Endothelial cell of umbilical vein (primary cell): ENCODE measurements around the gene DEPDC7. TPM values are rescaled to one million over a fixed set of nuclear protein-coding genes. Genes with fewer than 3 reads are reported as not detected.

Source experiments
- BruUV-seq: library from RNA; stranded (reverse); fragments of 400-500 nt; replicated peaks from 2 replicates; lab custom pipeline; 2021; lab: Mats Ljungman, UMichigan
- CTCF ChIA-PET: fragments of 300-600, 350-600 bp; sonication (Branson Sonifier 250); formaldehyde crosslinking; loops from one replicate; lab custom pipeline; 2021; ENCODE audit warnings: antibody characterized with exemption, inconsistent platforms; lab: Charles Lee
- POLR2A ChIA-PET: fragments of 300-600, 350-600 bp; sonication (Branson Sonifier 250); formaldehyde crosslinking; loops from one replicate; lab custom pipeline; 2021; ENCODE audit warnings: antibody characterized with exemption, inconsistent platforms; lab: Charles Lee
- DNase-seq: peaks from one replicate; pipeline ENCODE4 v3.0.0-alpha.2; 2011; ENCODE audit warnings: low read depth, low spot score
- FAIRE-seq: peaks from 2 replicates; lab custom pipeline; 2011; peaks lifted over from hg19 to GRCh38; lab: Jason Lieb, UNC
- H2AFZ ChIP-seq: 2 replicates; pipeline ENCODE4 v1.6.0; 2012; ENCODE audit warnings: low read depth, low read length, control low read depth, inconsistent platforms
- H3K27ac ChIP-seq: 2 replicates; pipeline ENCODE4 v1.5.1; 2011; ENCODE audit warnings: low read depth, mild to moderate bottlenecking, control low read depth, low read length, moderate library complexity; ENCODE audit not compliant: insufficient read depth
- H3K27me3 ChIP-seq, 2 experiments: 2 replicates each; pipeline versions ENCODE4 v1.6.0 to v1.6.1; 2011; ENCODE audit warnings: low read length in 2 of 2, mixed read lengths in 1 of 2; ENCODE audit not compliant: control insufficient read depth in 2 of 2, insufficient read depth in 2 of 2
- H3K36me3 ChIP-seq, 2 experiments: 2 replicates in 1 of 2; 3 replicates in 1 of 2; pipeline ENCODE4 v1.5.1; 2011; ENCODE audit warnings: low read length in 2 of 2, mild to moderate bottlenecking in 1 of 2, moderate library complexity in 1 of 2; ENCODE audit not compliant: control insufficient read depth in 2 of 2, insufficient read depth in 2 of 2; ENCODE audit errors: extremely low read depth in 1 of 2
- H3K4me1 ChIP-seq: 3 replicates; pipeline ENCODE4 v1.5.1; 2011; ENCODE audit warnings: mild to moderate bottlenecking, low read length; ENCODE audit not compliant: control insufficient read depth, insufficient read depth; ENCODE audit errors: extremely low read depth
- H3K4me2 ChIP-seq: 2 replicates; pipeline ENCODE4 v1.6.1; 2011; ENCODE audit warnings: low read length, control low read depth, mixed read lengths; ENCODE audit not compliant: insufficient read depth
- H3K4me3 ChIP-seq, 3 experiments: fragments of 200-600 bp in 1 of 3; sonication (generic), shearing (Covaris generic) in 1 of 3; replicated peaks in 1 of 3; 2 replicates each; pipeline ENCODE4 v1.5.1; 2011 to 2016; ENCODE audit warnings: control low read depth in 3 of 3, low read length in 3 of 3, mild to moderate bottlenecking in 2 of 3, inconsistent platforms in 1 of 3, low read depth in 1 of 3, moderate library complexity in 1 of 3; ENCODE audit not compliant: insufficient read depth in 1 of 3
- H3K79me2 ChIP-seq: 2 replicates; pipeline ENCODE4 v1.6.0; 2012; ENCODE audit warnings: low read length, inconsistent platforms; ENCODE audit not compliant: control insufficient read depth, insufficient read depth
- H3K9ac ChIP-seq: replicated peaks from 2 replicates; pipeline ENCODE3; 2011; ENCODE audit warnings: low read length, control low read depth; ENCODE audit not compliant: insufficient read depth; ENCODE audit errors: extremely low read depth
- H3K9me1 ChIP-seq: replicated peaks from 3 replicates; pipeline ENCODE4 v1.6.0; 2011; ENCODE audit warnings: mild to moderate bottlenecking, low read length; ENCODE audit not compliant: control insufficient read depth, insufficient read depth; ENCODE audit errors: extremely low read depth
- H3K9me3 ChIP-seq: replicated peaks from 2 replicates; pipeline ENCODE4 v1.5.1; 2012; ENCODE audit warnings: low read length, inconsistent platforms; ENCODE audit not compliant: control insufficient read depth, insufficient read depth
- H4K20me1 ChIP-seq: replicated peaks from 2 replicates; pipeline ENCODE3; 2011; ENCODE audit warnings: mild to moderate bottlenecking, low read length; ENCODE audit not compliant: control insufficient read depth, insufficient read depth; ENCODE audit errors: extremely low read depth
- EZH2 ChIP-seq: IDR thresholded peaks from 2 replicates; pipeline ENCODE4 v1.6.1; 2012; ENCODE audit warnings: borderline replicate concordance, low read depth, mild to moderate bottlenecking, moderate library complexity, low read length, inconsistent platforms; ENCODE audit not compliant: severe bottlenecking
- FOS ChIP-seq: IDR thresholded peaks from 2 replicates; pipeline ENCODE4 v1.6.1; 2011; ENCODE audit warnings: mild to moderate bottlenecking, low read length, moderate library complexity, borderline replicate concordance; ENCODE audit not compliant: insufficient read depth
- GATA2 ChIP-seq: IDR thresholded peaks from 2 replicates; pipeline ENCODE4 v1.7.0; 2011; ENCODE audit warnings: low read depth, mild to moderate bottlenecking, moderate library complexity, mixed read lengths, low read length; ENCODE audit not compliant: insufficient read length, insufficient read depth
- JUN ChIP-seq: IDR thresholded peaks from 2 replicates; pipeline ENCODE4 v1.6.1; 2011; ENCODE audit warnings: borderline replicate concordance, low read depth; ENCODE audit not compliant: insufficient read length, insufficient read depth
- MYC ChIP-seq: IDR thresholded peaks from one replicate; pipeline ENCODE4 v1.6.1; 2011; ENCODE audit warnings: mild to moderate bottlenecking, low read depth, low read length
- POLR2A ChIP-seq: IDR thresholded peaks from 2 replicates; pipeline ENCODE4 v1.6.1; 2012; ENCODE audit warnings: low read depth, mild to moderate bottlenecking, control low read depth, low read length
- POLR2AphosphoS5 ChIP-seq: IDR thresholded peaks from 2 replicates; pipeline ENCODE4 v1.6.1; 2012; ENCODE audit warnings: low read depth, mild to moderate bottlenecking, control low read depth, low read length, moderate library complexity; ENCODE audit not compliant: insufficient read depth
- dilution Hi-C: fragments of 300-500 bp; cut with MboI; formaldehyde crosslinking; loops from one replicate; pipeline ENCODE4 v1.15.0; 2019; ENCODE audit warnings: low sequenced_read_pairs; ENCODE audit not compliant: extremely low pct_ligation_motif_present
- intact Hi-C: fragments of 100-400 bp; cut with micrococcal nuclease; formaldehyde crosslinking; loops from one replicate; pipeline ENCODE4 v1.10.0; 2022
- polyA plus RNA-seq, 4 experiments: library from polyadenylated mRNA; depleted of rRNA in 3 of 4; stranded (reverse) in 3 of 4; unstranded in 1 of 4; fragments of >200 nt; gene quantifications; 2 replicates each; pipeline versions ENCODE4 v1.2.1 to v1.2.3, GENCODE V29; 2011 to 2012; ENCODE audit warnings: missing spikeins in 1 of 4
- total RNA-seq: library from RNA; stranded (reverse); gene quantifications from 2 replicates; pipeline ENCODE4 v1.2.3, GENCODE V29; 2021
- TF ChIP-seq, protein P1 (sequence below): IDR thresholded peaks from 2 replicates; pipeline ENCODE4 v1.6.1; 2011; ENCODE audit not compliant: insufficient read depth, insufficient read length
- TF ChIP-seq, protein P2 (sequence below), 2 donors: IDR thresholded peaks; 1 replicate in 1 of 2; 2 replicates in 1 of 2; pipeline ENCODE4 v1.5.1; 2011; ENCODE audit warnings: low read length in 2 of 2, mild to moderate bottlenecking in 2 of 2, moderate library complexity in 2 of 2, control low read depth in 1 of 2, inconsistent platforms in 1 of 2, low read depth in 1 of 2; ENCODE audit not compliant: insufficient read depth in 1 of 2; ENCODE audit errors: extremely low read depth in 1 of 2

The DEPDC7 gene
- total and polyA plus RNA-seq, 2 donors (not counting 3 experiments of a cell fraction or from before 2014, with no cell fraction given) = 0.08 TPM; not detected in 1

DNA sequence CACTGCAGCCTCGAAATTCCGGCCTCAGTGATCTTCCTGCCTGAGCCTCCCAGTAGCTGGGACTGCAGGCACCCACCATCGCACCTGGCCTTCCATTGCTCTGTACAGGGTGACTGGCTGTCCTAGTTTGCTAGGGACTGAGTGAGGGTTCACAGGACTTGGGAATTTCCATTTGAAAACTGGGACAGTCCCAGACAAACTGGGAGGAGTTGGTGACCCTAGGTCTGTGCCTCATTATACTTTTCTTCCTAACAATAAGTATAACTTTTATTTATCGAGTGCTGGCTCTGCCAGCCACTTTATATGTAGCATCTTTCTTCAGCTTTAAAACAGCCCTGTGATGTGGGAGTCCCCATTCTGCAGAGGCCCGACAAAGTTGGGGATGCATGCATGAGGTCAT lies 49.2 kb downstream of the DEPDC7 start:
- H3K9me1 ChIP-seq = no peaks in the 10 kb centered on the region
- no peak overlapping the region for H3K4me2 ChIP-seq
- ChIA-PET POLR2A (no interaction called here), CTCF (interaction anchor here (0.8 to 3.3 kb wide), 21 partner anchors 7 to 316 kb away, joined by 3 to 32 read pairs (median 7); partner anchors contain the start of genes QSER1 and TCP11L1)
- H3K4me3 ChIP-seq = no peak overlapping the region
- intact Hi-C loops = loop anchor here (1.0 to 2.0 kb wide), 5 partner anchors 26 to 256 kb away; partner anchors contain the start of gene TCP11L1
- no peak overlapping the region for H3K9ac ChIP-seq
- DNase-seq (no peak), FAIRE-seq (no peak)
- no peaks in the 10 kb centered on the region for H4K20me1 ChIP-seq
- H2AFZ ChIP-seq = no peak overlapping the region
- dilution Hi-C loops = no loop called here
- H3K9me3 ChIP-seq = no peaks in the 10 kb centered on the region
- TF ChIP-seq EZH2 = no peak
- no peak for TF ChIP-seq JUN
- no peak for TF ChIP-seq GATA2
- TF ChIP-seq POLR2A = no peak
- no peak for TF ChIP-seq POLR2AphosphoS5
- TF ChIP-seq, protein P1, sequence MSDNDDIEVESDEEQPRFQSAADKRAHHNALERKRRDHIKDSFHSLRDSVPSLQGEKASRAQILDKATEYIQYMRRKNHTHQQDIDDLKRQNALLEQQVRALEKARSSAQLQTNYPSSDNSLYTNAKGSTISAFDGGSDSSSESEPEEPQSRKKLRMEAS = no peak
- TF ChIP-seq FOS = no peak
- TF ChIP-seq, protein P2, sequence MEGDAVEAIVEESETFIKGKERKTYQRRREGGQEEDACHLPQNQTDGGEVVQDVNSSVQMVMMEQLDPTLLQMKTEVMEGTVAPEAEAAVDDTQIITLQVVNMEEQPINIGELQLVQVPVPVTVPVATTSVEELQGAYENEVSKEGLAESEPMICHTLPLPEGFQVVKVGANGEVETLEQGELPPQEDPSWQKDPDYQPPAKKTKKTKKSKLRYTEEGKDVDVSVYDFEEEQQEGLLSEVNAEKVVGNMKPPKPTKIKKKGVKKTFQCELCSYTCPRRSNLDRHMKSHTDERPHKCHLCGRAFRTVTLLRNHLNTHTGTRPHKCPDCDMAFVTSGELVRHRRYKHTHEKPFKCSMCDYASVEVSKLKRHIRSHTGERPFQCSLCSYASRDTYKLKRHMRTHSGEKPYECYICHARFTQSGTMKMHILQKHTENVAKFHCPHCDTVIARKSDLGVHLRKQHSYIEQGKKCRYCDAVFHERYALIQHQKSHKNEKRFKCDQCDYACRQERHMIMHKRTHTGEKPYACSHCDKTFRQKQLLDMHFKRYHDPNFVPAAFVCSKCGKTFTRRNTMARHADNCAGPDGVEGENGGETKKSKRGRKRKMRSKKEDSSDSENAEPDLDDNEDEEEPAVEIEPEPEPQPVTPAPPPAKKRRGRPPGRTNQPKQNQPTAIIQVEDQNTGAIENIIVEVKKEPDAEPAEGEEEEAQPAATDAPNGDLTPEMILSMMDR (IDR thresholded peaks at IDR 0.05; ENCODE audit: extremely low read depth in 1 of 2, insufficient read depth in 1 of 2, low read depth in 1 of 2, low read length in 2 of 2) = no peak
- no peak for TF ChIP-seq MYC
- peaks cover 2% of the 10 kb centered on the region for H3K4me1 ChIP-seq
- no peaks in the 10 kb centered on the region for H3K79me2 ChIP-seq
- H3K36me3 ChIP-seq = peaks cover 0 to 6% of the 10 kb centered on the region in 2 experiments
- H3K27me3 ChIP-seq = no peaks in the 10 kb centered on the region
- BruUV-seq = no TSS peak
- no peak overlapping the region for H3K27ac ChIP-seq
